ENCODE results near the gene CACNA1B.

GRCh38 chr9:137913132-137913531, 35.5 kb downstream of the CACNA1B start:
- TF ChIP-seq, protein P1, sequence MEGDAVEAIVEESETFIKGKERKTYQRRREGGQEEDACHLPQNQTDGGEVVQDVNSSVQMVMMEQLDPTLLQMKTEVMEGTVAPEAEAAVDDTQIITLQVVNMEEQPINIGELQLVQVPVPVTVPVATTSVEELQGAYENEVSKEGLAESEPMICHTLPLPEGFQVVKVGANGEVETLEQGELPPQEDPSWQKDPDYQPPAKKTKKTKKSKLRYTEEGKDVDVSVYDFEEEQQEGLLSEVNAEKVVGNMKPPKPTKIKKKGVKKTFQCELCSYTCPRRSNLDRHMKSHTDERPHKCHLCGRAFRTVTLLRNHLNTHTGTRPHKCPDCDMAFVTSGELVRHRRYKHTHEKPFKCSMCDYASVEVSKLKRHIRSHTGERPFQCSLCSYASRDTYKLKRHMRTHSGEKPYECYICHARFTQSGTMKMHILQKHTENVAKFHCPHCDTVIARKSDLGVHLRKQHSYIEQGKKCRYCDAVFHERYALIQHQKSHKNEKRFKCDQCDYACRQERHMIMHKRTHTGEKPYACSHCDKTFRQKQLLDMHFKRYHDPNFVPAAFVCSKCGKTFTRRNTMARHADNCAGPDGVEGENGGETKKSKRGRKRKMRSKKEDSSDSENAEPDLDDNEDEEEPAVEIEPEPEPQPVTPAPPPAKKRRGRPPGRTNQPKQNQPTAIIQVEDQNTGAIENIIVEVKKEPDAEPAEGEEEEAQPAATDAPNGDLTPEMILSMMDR (IDR thresholded peaks at IDR 0.05): no peak
- no peak for TF ChIP-seq POLR2A (IDR thresholded peaks at IDR 0.05)
